Karpas-422 (cell line): ENCODE measurements around the gene MALSU1. TPM values are rescaled to one million over a fixed set of nuclear protein-coding genes. Genes with fewer than 3 reads are reported as not detected.

Experiments
- DNase-seq: peaks from one replicate; pipeline ENCODE4 v3.0.0-alpha.2; 2015
- H2AFZ ChIP-seq: fragments of 200-600 bp; sonication (generic); 2 replicates; pipeline ENCODE4 v1.6.1; 2014; ENCODE audit warnings: antibody characterized with exemption, low read length, mixed read lengths
- H3K27ac ChIP-seq: fragments of 200-600 bp; sonication (generic); 2 replicates; pipeline ENCODE4 v1.5.1; 2014; ENCODE audit warnings: mild to moderate bottlenecking, low read length, moderate library complexity
- H3K27me3 ChIP-seq: fragments of 200-600 bp; sonication (generic); 2 replicates; pipeline ENCODE4 v1.6.1; 2014; ENCODE audit warnings: low read length, mixed read lengths
- H3K36me3 ChIP-seq: fragments of 200-600 bp; sonication (generic); 2 replicates; pipeline ENCODE4 v1.6.1; 2014; ENCODE audit warnings: low read length, mixed read lengths; ENCODE audit not compliant: insufficient read depth
- H3K4me1 ChIP-seq: fragments of 200-600 bp; sonication (generic); 2 replicates; pipeline ENCODE4 v1.6.1; 2014; ENCODE audit warnings: mild to moderate bottlenecking, low read length, mixed read lengths
- H3K4me2 ChIP-seq: fragments of 200-600 bp; sonication (generic); 2 replicates; pipeline ENCODE4 v1.6.1; 2014; ENCODE audit warnings: low read length, low read depth, mild to moderate bottlenecking; ENCODE audit not compliant: poor library complexity, severe bottlenecking
- H3K4me3 ChIP-seq: fragments of 200-600 bp; sonication (generic); 2 replicates; pipeline ENCODE4 v1.5.1; 2014; ENCODE audit warnings: mild to moderate bottlenecking, antibody characterized with exemption, low read length, mixed read lengths
- H3K79me2 ChIP-seq: fragments of 200-600 bp; sonication (generic); 2 replicates; pipeline ENCODE4 v1.6.1; 2014; ENCODE audit warnings: mild to moderate bottlenecking, low read length, mixed read lengths
- H3K9ac ChIP-seq: fragments of 200-600 bp; sonication (generic); 2 replicates; pipeline ENCODE4 v1.6.0; 2014; ENCODE audit warnings: low read length
- H3K9me2 ChIP-seq: fragments of 200-600 bp; sonication (generic), shearing (Covaris generic); replicated peaks from 2 replicates; pipeline ENCODE4 v1.6.0; 2014; ENCODE audit warnings: mild to moderate bottlenecking, low read length, moderate library complexity; ENCODE audit not compliant: insufficient read depth
- H3K9me3 ChIP-seq: fragments of 300-700, 200-600 bp; sonication (generic); 2 replicates; pipeline ENCODE4 v1.6.1; 2014; ENCODE audit warnings: low read length, mixed read lengths
- H4K20me1 ChIP-seq: fragments of 200-600 bp; sonication (generic); 2 replicates; pipeline ENCODE4 v1.6.1; 2014; ENCODE audit warnings: mild to moderate bottlenecking, antibody characterized with exemption, low read length, low read depth; ENCODE audit not compliant: insufficient read depth
- total RNA-seq: library from RNA; depleted of rRNA; stranded (reverse); fragments of >200 nt; shearing (Covaris generic); gene quantifications from 2 replicates; pipeline ENCODE4 v1.2.3, GENCODE V29; 2014; ENCODE audit warnings: low replicate concordance

The MALSU1 gene
- total RNA-seq, 1 experiment from 2014 or later, result 92.2 TPM

GRCh38 chr7:23277359-23277989 lies 21.7 kb upstream of the MALSU1 start:
- H3K4me2 ChIP-seq, result no peak overlapping the region
- no peaks in the 10 kb centered on the region for H3K36me3 ChIP-seq
- peaks cover 27% of the 10 kb centered on the region for H3K4me1 ChIP-seq
- H2AFZ ChIP-seq, result no peak overlapping the region
- H3K9me3 ChIP-seq, result no peaks in the 10 kb centered on the region
- no peak overlapping the region for H3K27ac ChIP-seq
- H3K79me2 ChIP-seq, result no peaks in the 10 kb centered on the region
- no peaks in the 10 kb centered on the region for H3K27me3 ChIP-seq
- H3K9ac ChIP-seq, result no peak overlapping the region
- no peaks in the 10 kb centered on the region for H3K9me2 ChIP-seq
- peak; percentile 91 for DNase-seq
- H3K4me3 ChIP-seq, result no peak overlapping the region
- no peaks in the 10 kb centered on the region for H4K20me1 ChIP-seq

DNA sequence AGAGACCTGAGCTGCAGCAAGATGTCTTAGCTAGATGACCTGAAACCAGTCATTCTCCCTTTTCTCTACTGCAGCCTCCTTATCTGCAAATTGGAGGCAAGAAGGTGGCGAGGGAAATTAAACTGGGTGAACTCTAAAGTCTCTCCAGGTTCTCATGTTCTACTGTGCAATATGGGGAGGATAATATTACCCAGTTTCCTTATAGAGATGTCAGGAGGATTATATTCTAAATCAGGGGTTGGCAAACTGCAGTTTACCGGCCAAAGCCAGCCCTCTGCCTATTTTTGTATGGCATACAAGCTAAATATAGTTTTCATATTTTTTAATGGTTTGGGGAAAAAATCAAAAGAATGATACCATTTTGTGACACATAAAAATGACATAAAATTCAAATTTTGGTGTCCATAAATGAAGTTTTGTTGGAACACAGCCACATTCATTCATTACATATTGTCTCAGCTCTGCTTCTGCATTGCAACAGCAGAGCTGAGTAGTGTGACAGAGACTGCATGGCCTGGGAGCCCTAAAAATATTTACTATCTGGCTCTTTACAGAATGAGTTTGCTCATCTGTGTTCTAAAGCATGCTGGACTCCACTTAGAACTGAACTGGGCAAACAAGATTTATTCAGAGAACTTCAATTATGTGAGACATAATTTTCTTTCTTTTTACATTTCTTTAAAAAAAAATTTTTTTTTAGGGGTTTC lies 19.2 kb upstream of the MALSU1 start:
- H3K4me2 ChIP-seq, result no peak overlapping the region
- no peak overlapping the region for H2AFZ ChIP-seq
- no peak for DNase-seq
- no peak overlapping the region for H3K4me3 ChIP-seq
- H3K27ac ChIP-seq, result no peak overlapping the region
- no peaks in the 10 kb centered on the region for H3K9me2 ChIP-seq
- peaks cover 6% of the 10 kb centered on the region for H3K4me1 ChIP-seq
- no peaks in the 10 kb centered on the region for H4K20me1 ChIP-seq
- no peak overlapping the region for H3K9ac ChIP-seq
- no peaks in the 10 kb centered on the region for H3K36me3 ChIP-seq
- no peaks in the 10 kb centered on the region for H3K9me3 ChIP-seq
- no peaks in the 10 kb centered on the region for H3K79me2 ChIP-seq
- H3K27me3 ChIP-seq, result no peaks in the 10 kb centered on the region

DNA sequence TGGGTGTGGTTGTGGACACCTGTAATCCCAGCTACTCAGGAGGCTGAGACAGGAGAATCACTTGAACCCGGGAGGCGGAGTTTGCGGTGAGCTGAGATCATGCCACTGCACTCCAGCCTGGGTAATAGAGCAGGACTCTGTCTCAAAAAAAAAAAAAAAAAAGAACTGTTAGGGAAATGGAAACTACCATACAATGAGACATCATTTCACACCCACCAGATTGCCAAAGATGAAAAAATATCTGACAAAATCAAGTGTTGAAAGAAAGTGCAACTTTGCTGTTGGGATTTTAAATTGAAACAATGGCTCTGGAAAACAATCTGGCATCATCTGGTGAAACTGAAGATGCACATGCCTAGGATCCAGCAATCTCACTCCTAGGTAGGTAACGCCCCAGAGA lies 16.1 kb upstream of the MALSU1 start:
- no peak overlapping the region for H2AFZ ChIP-seq
- no peak for DNase-seq
- no peaks in the 10 kb centered on the region for H3K9me2 ChIP-seq
- no peak overlapping the region for H3K4me3 ChIP-seq
- no peaks in the 10 kb centered on the region for H4K20me1 ChIP-seq
- no peaks in the 10 kb centered on the region for H3K9me3 ChIP-seq
- no peaks in the 10 kb centered on the region for H3K27me3 ChIP-seq
- no peak overlapping the region for H3K27ac ChIP-seq
- H3K36me3 ChIP-seq, result no peaks in the 10 kb centered on the region
- H3K9ac ChIP-seq, result no peak overlapping the region
- H3K4me1 ChIP-seq, result no peaks in the 10 kb centered on the region
- no peak overlapping the region for H3K4me2 ChIP-seq
- no peaks in the 10 kb centered on the region for H3K79me2 ChIP-seq

GRCh38 chr7:23284871-23285270 lies 14.3 kb upstream of the MALSU1 start:
- no peaks in the 10 kb centered on the region for H3K36me3 ChIP-seq
- H3K4me2 ChIP-seq, result no peak overlapping the region
- no peaks in the 10 kb centered on the region for H3K9me2 ChIP-seq
- H3K9me3 ChIP-seq, result no peaks in the 10 kb centered on the region
- no peaks in the 10 kb centered on the region for H3K27me3 ChIP-seq
- H2AFZ ChIP-seq, result no peak overlapping the region
- H3K27ac ChIP-seq, result no peak overlapping the region
- no peaks in the 10 kb centered on the region for H3K79me2 ChIP-seq
- DNase-seq, result no peak
- no peak overlapping the region for H3K9ac ChIP-seq
- H3K4me3 ChIP-seq, result no peak overlapping the region
- H4K20me1 ChIP-seq, result no peaks in the 10 kb centered on the region
- H3K4me1 ChIP-seq, result no peaks in the 10 kb centered on the region

- H3K9me2 ChIP-seq, result no peaks in the 10 kb centered on the region
- H3K36me3 ChIP-seq, result no peaks in the 10 kb centered on the region
- H3K27me3 ChIP-seq, result no peaks in the 10 kb centered on the region
- no peak overlapping the region for H2AFZ ChIP-seq
- H3K9me3 ChIP-seq, result no peaks in the 10 kb centered on the region
- H4K20me1 ChIP-seq, result no peaks in the 10 kb centered on the region
- H3K27ac ChIP-seq, result no peak overlapping the region
- no peaks in the 10 kb centered on the region for H3K79me2 ChIP-seq
- no peaks in the 10 kb centered on the region for H3K4me1 ChIP-seq
- no peak overlapping the region for H3K4me3 ChIP-seq
- no peak overlapping the region for H3K9ac ChIP-seq
- no peak for DNase-seq
- no peak overlapping the region for H3K4me2 ChIP-seq
Observed at GRCh38 chr7:23285657-23286646, 13.2 kb upstream of the MALSU1 start.

GRCh38 chr7:23287612-23288011 lies 11.5 kb upstream of the MALSU1 start:
- no peaks in the 10 kb centered on the region for H3K27me3 ChIP-seq
- H3K79me2 ChIP-seq, result no peaks in the 10 kb centered on the region
- DNase-seq, result no peak
- H3K9ac ChIP-seq, result no peak overlapping the region
- no peaks in the 10 kb centered on the region for H3K4me1 ChIP-seq
- no peak overlapping the region for H3K4me3 ChIP-seq
- no peaks in the 10 kb centered on the region for H3K9me3 ChIP-seq
- no peaks in the 10 kb centered on the region for H3K36me3 ChIP-seq
- H2AFZ ChIP-seq, result no peak overlapping the region
- no peaks in the 10 kb centered on the region for H3K9me2 ChIP-seq
- no peaks in the 10 kb centered on the region for H4K20me1 ChIP-seq
- no peak overlapping the region for H3K27ac ChIP-seq
- no peak overlapping the region for H3K4me2 ChIP-seq

GRCh38 chr7:23290993-23291392 lies 8.1 kb upstream of the MALSU1 start:
- no peaks in the 10 kb centered on the region for H3K27me3 ChIP-seq
- no peak overlapping the region for H3K9ac ChIP-seq
- no peaks in the 10 kb centered on the region for H3K4me1 ChIP-seq
- no peaks in the 10 kb centered on the region for H3K9me2 ChIP-seq
- H3K79me2 ChIP-seq, result no peaks in the 10 kb centered on the region
- H3K36me3 ChIP-seq, result no peaks in the 10 kb centered on the region
- H3K27ac ChIP-seq, result no peak overlapping the region
- peak; percentile 41 for DNase-seq
- H3K4me2 ChIP-seq, result no peak overlapping the region
- H3K9me3 ChIP-seq, result no peaks in the 10 kb centered on the region
- H4K20me1 ChIP-seq, result no peaks in the 10 kb centered on the region
- H2AFZ ChIP-seq, result no peak overlapping the region
- no peak overlapping the region for H3K4me3 ChIP-seq

DNA sequence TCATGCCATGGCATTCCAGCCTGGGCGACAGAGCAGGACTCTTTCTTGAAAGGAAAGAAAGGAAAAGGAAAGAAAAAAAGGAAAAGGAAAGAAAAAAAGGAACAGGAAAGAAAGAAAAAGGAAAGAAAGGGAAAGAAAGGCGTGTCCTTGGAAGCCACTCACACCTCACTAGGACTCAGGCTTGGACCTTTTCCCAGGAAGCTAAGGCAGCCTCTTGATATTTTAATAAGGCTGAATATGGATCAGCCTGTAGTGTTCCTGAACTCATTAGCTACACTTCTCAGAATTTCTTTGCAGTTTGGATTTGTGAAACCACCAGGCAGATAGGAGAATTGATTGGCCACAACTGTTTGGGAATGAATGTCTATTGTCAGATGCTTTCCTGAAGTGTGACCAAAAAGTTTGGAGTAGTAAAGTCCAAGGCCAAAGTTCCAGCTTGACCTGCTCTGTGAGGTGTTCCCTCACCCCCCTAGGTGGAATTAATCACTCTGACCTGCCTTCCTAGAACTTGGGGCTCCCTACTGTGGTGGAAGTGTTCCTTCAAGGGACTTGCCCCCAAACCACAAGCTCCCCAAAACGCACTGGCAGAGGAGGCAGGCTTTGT lies 7.1 kb upstream of the MALSU1 start:
- H3K9ac ChIP-seq, result no peak overlapping the region
- no peaks in the 10 kb centered on the region for H4K20me1 ChIP-seq
- no peaks in the 10 kb centered on the region for H3K36me3 ChIP-seq
- H3K27ac ChIP-seq, result no peak overlapping the region
- no peaks in the 10 kb centered on the region for H3K9me3 ChIP-seq
- no peak overlapping the region for H3K4me2 ChIP-seq
- H3K9me2 ChIP-seq, result no peaks in the 10 kb centered on the region
- no peaks in the 10 kb centered on the region for H3K4me1 ChIP-seq
- H2AFZ ChIP-seq, result no peak overlapping the region
- no peaks in the 10 kb centered on the region for H3K27me3 ChIP-seq
- H3K4me3 ChIP-seq, result no peak overlapping the region
- no peaks in the 10 kb centered on the region for H3K79me2 ChIP-seq
- peak; percentile 38 for DNase-seq
